Epidermal melanocyte (primary cell): Measurements from ENCODE around the gene RPS16.

Experiments
- DNase-seq: peaks from one replicate; pipeline ENCODE4 v3.0.0; 2011; ENCODE audit warnings: low spot score; ENCODE audit not compliant: insufficient read length

RPS16 gene

GRCh38 chr19:39388657-39389056, 47.1 kb downstream of the RPS16 start:
- DNase-seq: no peak

DNA sequence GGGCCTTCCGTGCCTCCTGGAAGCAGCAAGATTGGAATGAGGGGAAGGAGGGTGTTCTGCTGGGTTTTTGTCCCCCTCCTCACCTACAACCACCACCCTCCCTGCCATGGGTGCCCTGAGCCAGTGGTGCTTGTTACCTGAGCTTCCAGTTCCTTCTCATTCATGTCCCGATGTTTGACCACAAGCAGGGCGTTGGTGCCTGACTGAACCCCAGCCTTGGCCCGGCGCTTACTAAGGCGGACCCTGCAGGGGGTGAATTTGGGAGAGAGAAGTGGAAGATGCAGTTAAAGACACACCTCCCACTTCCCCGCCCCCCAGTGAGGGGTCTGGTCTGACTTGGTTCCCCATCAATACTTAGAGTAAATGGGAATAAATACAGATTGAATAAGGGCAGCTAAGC, 49.2 kb downstream of the RPS16 start:
- DNase-seq: no peak

GRCh38 chr19:39385629-39386411, 49.9 kb downstream of the RPS16 start:
- DNase-seq: no peak

- no peak for DNase-seq
Measured at GRCh38 chr19:39384839-39385568, 50.7 kb downstream of the RPS16 start.
